GM18907 (cell line): Measurements from ENCODE around the gene PHTF1.

ENCODE experiments used
- ATAC-seq: cut with Tn5 transposase; IDR thresholded peaks from one replicate; pipeline ENCODE4 v1.9.1; 2021; ENCODE audit warnings: mild to moderate bottlenecking, moderate library complexity; ENCODE audit not compliant: unreplicated experiment

PHTF1 gene

DNA sequence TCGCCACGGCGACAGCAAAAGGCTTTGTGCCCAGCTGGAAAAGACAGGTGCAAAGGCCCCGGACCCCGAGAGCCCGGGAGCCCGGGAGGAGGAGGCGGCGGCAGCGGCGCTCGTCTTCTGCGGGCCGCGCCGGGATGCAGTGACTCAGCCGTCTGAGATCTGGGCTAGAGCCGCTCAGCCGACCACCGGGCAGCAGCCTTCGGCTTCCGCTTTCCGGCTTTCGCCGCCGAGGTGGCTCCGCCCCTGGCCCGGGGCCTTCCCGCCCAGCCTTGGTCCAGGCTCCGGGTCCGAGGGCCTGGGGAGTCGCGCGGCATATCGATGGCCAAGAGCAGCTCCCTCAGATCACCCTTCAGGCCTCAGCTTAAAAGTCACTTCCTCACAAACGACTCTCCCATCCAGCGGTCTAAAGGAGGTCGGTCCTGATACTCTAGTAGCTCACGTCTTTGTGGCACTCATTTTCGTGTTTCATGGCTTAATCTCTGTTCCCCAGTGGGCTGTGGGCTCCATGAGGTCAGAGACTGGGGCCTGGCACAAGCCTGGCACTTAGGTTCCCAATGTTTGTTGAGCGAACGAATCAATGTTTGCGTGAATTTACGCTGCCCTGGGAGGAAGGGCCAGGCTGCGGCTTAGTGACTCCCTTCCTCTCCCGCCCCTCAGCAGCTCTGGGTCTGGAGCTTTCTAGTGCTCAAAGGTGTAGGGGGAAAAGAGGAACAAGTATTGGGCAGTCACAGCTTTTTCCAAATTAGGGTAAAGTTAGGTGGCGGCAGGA is at the start of gene PHTF1:
TSS of gene PHTF1 (minus strand) at position 154 of the 769 bp plus-strand sequence. CDS start 783 bp downstream, outside the sequence.
- peak; percentile 90 for ATAC-seq

GRCh38 chr1:113808450-113809195 is 49.3 kb upstream of the PHTF1 start:
- no peak for ATAC-seq

GRCh38 chr1:113805639-113806038 is 46.4 kb upstream of the PHTF1 start:
- ATAC-seq: no peak

DNA sequence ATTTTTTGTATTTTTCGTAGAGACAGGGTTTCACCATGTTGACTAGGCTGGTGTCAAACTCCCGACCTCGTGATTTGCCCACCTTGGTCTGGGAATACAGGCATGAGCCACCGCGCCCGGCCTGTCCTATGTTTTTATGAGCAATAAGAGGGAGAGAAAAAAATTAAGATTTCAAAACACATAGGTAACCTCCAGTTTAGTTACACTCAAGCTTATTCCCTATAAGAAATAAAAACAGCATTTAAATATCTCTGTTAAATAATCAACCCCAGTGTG is 45.9 kb upstream of the PHTF1 start:
- ATAC-seq: no peak

- no peak for ATAC-seq
Observed at GRCh38 chr1:113804421-113805255, 45.4 kb upstream of the PHTF1 start.

GRCh38 chr1:113802367-113803007 is 43.2 kb upstream of the PHTF1 start:
- ATAC-seq: no peak

- no peak for ATAC-seq
Observed at GRCh38 chr1:113800487-113800886, 41.2 kb upstream of the PHTF1 start.

- no peak for ATAC-seq
Observed at GRCh38 chr1:113797472-113797871, 38.2 kb upstream of the PHTF1 start.

GRCh38 chr1:113793878-113794834 is 34.9 kb upstream of the PHTF1 start:
- peak; percentile 79 for ATAC-seq

- ATAC-seq: no peak
Observed at GRCh38 chr1:113792986-113793385, 33.7 kb upstream of the PHTF1 start.

- ATAC-seq: no peak
Observed at GRCh38 chr1:113792471-113792870, 33.2 kb upstream of the PHTF1 start.

- no peak for ATAC-seq
Observed at GRCh38 chr1:113788802-113789201, 29.5 kb upstream of the PHTF1 start.

DNA sequence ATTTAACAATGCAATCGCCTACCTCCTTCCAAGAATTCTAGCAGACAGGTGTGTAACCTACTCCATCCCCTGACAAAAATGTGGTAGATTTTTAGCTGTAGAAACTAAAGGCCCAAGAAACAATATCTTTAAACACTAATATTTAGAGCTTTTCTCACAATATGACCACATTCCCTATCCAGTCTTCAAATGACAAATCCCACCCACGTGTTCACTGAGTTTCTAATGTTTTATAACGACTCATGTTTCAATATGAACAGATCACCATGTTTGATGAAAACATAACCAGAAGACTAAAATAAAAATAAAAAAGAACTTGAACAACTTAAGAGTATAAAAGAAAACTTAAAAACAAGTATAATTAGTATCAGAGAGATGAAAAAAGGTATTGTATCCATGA is 28.4 kb upstream of the PHTF1 start:
- no peak for ATAC-seq

DNA sequence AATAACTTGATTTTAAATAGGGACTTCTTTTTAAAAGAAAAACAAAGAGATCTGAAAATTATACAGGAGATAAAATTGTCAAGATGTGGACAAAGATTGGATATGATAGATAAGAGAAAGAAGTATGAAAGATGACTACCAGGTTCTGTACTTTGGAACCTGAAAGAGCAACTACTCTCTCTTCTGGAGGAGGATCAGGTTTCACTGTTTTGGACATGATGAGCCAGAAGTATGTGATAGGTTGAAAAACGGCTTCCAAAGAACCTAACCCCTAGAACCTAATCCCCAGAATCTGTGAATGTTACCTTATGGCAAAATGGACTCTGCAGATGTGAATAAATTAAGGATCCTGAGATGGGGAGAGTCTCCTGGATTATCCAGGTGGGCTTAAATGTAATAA is 26.8 kb upstream of the PHTF1 start:
- no peak for ATAC-seq

GRCh38 chr1:113784104-113784779 is 25.0 kb upstream of the PHTF1 start:
- ATAC-seq: peak; percentile 64

- ATAC-seq: peak; percentile 84
Observed at GRCh38 chr1:113783254-113784103, 24.2 kb upstream of the PHTF1 start.

GRCh38 chr1:113782406-113782805 is 23.1 kb upstream of the PHTF1 start:
- no peak for ATAC-seq

DNA sequence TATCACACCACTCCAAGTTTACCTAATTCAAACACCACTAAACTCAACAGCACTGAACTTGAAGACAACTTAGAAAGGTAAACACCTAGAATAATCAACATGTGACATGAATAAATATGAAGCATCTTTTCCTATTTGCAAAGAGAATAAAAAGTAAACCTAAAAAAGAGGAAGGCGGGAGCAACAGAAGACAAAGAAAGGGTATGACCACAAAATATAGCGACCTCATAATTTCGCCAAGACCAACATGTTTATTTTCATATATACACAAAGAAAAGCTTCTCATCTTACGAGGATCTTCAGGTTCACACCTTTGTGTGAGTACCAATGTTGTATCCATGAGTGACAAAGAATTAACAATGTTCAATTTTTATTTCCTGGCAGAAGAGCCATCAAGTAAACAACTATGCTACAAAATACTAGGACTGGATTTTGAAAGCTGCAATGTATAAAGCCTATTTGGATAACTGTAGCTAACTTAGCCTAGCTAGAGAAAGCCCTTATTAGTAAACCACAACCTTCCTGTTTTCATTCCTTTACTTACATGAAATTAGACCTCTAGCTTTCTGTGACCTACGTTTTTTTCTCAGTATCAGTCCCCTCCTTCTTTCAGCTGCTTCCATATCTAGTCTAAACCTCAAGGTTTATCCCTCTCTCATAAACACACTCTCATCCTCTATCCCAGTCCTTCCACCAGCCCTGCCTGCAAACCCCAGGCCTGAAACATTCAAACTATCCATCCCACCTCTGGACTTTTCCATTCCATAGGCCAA is 21.3 kb upstream of the PHTF1 start:
- peak; percentile 51 for ATAC-seq
